ENCODE results near the gene HLA-F.

Gene HLA-F

GRCh38 chr6:29724937-29725869, 2.0 kb downstream of the HLA-F start:
- DNase-seq: no peak

DNA sequence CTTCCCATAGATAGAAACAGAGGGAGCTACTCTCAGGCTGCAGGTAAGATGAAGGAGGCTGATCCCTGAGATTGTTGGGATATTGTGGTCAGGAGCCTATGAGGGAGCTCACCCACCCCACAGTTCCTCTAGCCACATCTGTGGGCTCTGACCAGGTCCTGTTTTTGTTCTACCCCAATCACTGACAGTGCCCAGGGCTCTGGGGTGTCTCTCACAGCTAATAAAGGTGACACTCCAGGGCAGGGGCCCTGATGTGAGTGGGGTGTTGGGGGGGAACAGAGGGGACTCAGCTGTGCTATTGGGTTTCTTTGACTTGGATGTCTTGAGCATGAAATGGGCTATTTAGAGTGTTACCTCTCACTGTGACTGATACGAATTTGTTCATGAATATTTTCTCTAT, 2.8 kb downstream of the HLA-F start:
- no peak for DNase-seq

DNA sequence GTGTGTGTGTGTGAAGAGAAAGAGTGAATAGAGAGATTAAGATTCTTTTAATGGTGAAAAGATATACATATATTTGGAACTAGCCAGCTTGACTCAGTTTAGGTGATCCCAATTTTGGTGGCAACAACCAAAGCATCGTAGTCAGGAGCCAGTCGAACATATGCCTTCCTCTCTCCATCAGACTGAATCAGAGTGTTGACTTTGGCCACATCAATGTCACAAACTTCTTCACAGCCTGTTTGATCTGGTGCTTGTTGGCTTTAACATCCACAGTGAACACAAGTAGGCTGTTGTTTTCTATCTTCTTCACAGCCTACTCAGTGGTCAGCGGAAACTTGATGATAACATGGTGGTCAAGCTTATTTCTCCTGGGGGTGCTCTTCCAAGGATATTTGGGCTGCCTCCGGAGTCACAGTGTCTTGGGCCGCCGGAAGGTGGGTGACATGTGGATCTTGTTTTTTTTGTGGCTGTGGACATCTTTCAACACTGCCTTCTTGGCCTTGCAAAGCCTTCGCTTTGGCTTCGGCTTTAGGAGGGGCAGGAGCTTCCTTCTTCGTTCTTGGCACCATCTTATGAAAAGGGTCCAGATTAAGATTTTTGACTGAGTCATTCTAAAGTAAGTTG, 3.4 kb downstream of the HLA-F start:
- DNase-seq: no peak

DNA sequence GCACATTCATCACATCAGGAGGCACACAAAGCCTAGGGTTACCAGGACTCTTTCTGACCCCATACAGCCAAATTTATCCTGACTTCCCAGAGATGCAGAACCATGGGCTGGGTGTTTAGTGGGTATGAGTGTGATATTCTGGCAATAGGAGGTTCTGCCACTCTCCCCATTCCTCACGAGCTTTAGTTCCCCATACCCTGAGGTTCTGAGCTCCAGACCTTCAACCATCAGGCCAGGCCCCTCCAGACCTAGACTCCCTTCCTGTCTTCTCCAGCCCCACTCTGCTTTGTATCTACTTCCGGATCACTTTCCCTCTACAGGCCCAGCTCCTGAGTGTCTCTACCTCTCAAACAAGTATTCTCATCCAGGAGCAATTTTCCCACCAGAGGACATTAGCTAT, 4.4 kb downstream of the HLA-F start:
- no peak for DNase-seq

DNA sequence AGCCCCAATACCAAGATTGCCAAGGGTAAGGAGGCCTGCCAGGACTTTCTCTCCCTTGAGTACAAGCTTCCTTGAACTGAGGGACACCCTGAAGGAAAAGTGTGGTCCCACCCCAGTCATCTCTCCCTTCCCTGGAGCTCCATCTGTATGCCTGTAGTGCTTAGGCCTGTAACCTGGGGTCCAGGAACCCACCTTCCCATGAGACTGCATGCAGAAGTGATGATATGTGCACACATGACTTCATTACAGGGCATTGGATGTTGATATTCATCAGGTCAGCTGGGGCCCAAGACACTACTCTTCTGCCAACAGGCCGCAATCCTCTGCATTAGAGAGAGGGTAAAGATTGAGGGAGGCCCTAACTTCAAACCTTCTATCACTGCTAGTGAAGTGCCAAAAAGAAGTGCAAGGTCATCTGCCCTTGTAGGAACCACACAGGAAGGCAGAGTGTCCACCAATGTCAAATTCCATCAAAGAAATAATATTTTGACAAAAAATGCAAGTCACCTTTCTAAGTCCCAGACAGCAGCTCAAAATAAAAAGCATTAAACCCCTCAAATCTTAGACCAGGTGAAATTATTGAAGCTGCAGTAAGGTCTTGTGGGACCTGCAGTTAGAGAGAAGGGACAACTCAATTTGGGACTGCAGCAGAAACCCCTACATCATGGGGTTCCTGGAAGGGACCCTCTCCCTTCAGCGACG, 5.1 kb downstream of the HLA-F start:
- DNase-seq: no peak

GRCh38 chr6:29728875-29729270, 5.6 kb downstream of the HLA-F start:
- DNase-seq: no peak

- DNase-seq: no peak
These were observed 6.6 kb downstream of the HLA-F start for GRCh38 chr6:29729774-29730328.

DNA sequence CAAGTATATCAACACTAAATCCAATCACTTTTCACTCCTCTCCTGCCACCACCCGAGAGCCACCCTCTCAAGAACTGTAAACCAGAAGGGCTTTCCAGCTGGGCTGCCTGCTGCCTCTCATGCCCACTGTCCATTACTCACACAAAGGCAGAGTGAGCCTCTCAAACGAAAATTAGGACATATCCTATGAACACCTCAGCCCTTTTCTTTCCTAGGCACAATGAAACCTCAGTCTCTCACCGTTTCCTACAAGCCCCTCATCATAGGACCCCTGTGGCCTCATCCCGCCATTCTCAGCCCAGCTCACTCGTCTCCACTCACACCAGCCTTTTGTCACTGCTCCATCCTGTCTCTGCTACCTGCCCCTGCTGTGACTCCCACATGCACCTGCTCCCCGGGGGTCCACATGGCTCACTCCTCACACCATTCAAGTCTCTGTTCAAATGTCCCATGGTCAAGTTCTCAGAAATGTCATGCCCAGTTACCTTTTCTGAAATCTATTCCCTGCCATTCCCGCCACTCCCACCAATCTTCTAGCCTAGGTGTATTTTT, 7.4 kb downstream of the HLA-F start:
- no peak for DNase-seq

- DNase-seq: no peak
These were observed 8.0 kb downstream of the HLA-F start for GRCh38 chr6:29731281-29731680.

DNA sequence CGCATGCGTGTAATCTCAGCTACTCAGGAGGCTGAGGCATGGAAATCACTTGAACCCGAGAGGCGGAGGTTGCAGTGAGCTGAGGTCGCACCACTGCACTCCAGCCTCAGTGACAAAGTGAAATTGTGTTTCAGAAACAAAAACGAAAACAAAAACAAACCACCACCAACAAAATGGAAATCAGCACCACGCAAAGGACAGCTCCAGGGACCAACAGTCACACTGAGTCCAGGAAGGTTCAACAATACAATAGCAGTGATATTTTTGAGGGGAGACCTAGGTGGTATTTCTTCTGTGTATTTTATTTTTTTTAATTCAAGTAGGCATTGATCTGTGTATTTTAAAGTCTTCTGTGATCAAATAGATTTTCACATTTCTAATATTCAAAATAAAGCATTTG, 9.8 kb downstream of the HLA-F start:
- DNase-seq: no peak

DNA sequence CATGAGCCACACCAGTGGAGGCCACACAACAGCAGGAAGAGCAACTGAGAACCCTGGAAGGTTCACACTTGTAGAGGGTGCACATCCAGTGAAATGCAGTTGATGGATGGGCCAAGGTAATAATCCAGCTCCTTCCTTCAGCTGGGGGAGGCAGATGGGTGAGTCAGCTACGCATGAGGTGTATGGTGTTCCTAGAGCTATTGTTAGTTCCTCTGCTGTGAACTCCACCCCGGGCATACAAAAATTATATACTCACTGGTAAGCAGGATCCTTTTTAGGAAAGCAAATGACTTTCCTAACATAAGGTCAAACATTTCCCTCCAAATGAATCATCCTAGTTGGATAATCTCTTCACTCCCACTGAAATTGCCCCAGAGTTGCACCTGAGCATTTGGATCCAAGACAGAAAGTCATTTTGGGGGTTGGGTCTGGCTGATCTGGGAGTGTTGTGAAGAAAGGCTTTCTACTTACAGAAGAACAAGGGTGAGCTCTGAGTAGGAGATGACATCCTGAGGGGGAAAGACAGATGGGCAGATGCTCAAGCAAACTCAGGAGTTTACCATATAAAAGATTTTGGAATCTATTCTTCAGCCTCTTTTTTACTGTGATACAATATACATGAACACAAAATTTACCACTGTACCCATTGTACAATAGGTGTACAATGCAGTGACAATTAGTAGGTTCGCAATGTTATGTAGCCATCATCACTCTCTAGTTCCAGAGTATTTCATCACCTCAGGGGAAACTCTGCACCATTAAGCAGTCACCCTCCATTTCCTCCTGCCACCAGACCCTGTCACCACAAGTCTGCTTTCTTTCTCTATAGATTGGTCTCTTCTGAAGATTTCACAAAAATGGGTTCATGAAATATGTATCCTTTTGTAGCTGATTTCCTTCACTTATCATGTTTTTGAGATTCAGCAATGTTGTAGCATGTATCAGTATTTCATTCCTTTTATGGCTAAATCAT, 11.1 kb downstream of the HLA-F start:
- DNase-seq: no peak

- no peak for DNase-seq
These were observed 13.3 kb downstream of the HLA-F start for GRCh38 chr6:29736563-29736962.

- no peak for DNase-seq
These were observed 14.7 kb downstream of the HLA-F start for GRCh38 chr6:29737707-29738630.

- no peak for DNase-seq
These were observed 16.1 kb downstream of the HLA-F start for GRCh38 chr6:29739136-29739881.

DNA sequence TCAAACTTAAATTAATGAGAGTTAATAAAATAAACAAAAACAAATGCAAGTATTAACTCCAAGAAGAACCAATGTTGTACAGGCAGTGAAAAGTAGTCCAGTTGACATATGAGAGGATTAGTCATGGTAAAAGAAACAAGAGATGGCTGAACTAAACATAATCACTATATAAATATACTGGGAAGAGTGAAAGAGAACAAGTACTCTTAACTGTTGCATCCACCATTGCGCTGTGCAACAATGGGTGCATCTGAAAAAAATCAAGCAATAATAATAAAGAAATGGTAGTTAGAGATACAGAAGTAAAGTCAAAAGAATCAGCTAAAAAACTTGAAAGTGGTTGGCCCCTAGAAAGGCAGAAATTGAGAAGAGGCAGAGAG, 16.6 kb downstream of the HLA-F start:
- no peak for DNase-seq

DNA sequence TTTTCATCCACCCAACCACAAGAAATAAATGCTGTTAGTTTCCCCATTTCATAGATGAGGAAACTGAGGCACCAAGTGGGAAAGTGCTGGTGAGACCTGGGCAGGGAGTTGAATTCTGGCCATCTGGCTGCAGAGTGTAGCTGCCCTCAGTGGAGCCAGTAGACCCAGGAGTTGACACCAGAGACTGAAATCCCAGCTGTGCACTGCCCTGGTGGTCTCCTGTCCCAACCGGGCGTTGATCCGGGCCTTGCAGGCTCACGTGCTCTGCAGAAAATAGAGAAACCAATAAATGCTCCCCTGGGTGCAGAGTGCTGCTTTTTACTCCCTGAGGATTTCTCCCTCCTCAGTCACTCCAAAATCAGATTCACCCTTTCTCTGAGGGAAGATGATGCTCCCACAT, 18.4 kb downstream of the HLA-F start:
- no peak for DNase-seq

DNA sequence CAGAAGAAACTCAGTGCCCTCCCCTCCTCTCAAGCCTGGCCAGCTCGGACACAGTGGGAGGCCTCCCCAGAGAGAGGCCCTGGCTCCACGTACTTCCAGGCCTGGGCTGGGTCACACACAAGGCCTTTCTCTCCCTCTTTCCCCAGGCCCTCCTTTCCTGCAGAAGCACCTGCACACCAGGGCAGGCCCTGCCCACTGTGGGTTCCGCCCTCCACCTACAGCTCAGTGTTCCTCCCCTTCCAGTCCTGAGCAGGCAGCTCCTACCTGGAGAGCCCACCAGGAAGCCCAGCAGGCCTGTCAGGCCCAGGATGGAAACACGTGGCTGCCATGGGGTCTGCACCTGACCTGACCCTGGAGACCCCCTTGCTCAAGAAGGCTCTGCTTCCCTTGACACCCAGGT, 18.9 kb downstream of the HLA-F start:
- DNase-seq: no peak

GRCh38 chr6:29743025-29743424, 19.8 kb downstream of the HLA-F start:
- no peak for DNase-seq

DNA sequence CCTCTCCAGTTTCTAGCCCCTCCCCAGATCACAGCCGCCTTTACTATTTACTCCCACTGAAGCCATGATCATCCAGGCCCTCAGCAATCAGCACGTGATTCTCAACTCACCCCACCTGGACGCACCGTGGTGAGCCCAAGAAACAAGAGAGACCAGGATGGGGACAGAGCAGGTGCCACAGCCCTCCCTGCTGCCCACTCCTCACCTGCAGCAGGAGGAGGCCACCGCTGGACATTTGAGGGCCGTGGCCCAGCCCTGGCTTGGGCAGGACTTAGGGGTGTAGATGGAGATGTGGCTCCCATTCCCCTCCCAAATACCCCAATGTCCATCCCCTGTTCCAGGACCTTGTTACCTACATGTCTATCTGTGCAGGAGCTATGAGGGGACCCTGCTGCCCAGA, 20.3 kb downstream of the HLA-F start:
- no peak for DNase-seq

GRCh38 chr6:29744131-29744530, 20.9 kb downstream of the HLA-F start:
- no peak for DNase-seq
